PC-3 (cell line): Measurements from ENCODE around the gene COPG2.

Source experiments
- CTCF ChIP-seq: fragments of 300-600 bp; sonication (generic); conservative IDR thresholded peaks from 2 replicates; pipeline ENCODE4 v1.5.1; 2017; ENCODE audit warnings: antibody characterized with exemption, low read depth, mild to moderate bottlenecking, low read length
- EZH2 ChIP-seq: fragments of 300-600 bp; sonication (generic); IDR thresholded peaks from one replicate; pipeline ENCODE4 v1.6.1; 2017; ENCODE audit warnings: antibody characterized with exemption, mild to moderate bottlenecking, low read length; ENCODE audit not compliant: unreplicated experiment
- EZH2phosphoT487 ChIP-seq: fragments of 300-600 bp; sonication (generic); IDR thresholded peaks from 2 replicates; pipeline ENCODE4 v1.6.1; 2018; ENCODE audit warnings: mild to moderate bottlenecking, antibody characterized with exemption, low read length, borderline replicate concordance

- no peak for TF ChIP-seq EZH2phosphoT487
- no peak for TF ChIP-seq CTCF
- no peak for TF ChIP-seq EZH2
These were observed 181.6 kb downstream of the COPG2 start for GRCh38 chr7:130486954-130487436.
